Stimulated activated CD8-positive, alpha-beta memory T cell treated with anti-CD3 and anti-CD28 coated beads, Interleukin-4, amount 100 ng/mL, for 4 hours (primary cell): ENCODE results near the gene ZBTB7A.

Experiments used
- DNase-seq, 2 donors: peaks; one replicate each; pipeline ENCODE4 v3.0.0-alpha.2; 2020; ENCODE audit warnings: low read depth in 2 of 2, low spot score in 1 of 2

Gene ZBTB7A

GRCh38 chr19:4038661-4039423 lies 27.9 kb downstream of the ZBTB7A start:
- DNase-seq, result no peak

DNA sequence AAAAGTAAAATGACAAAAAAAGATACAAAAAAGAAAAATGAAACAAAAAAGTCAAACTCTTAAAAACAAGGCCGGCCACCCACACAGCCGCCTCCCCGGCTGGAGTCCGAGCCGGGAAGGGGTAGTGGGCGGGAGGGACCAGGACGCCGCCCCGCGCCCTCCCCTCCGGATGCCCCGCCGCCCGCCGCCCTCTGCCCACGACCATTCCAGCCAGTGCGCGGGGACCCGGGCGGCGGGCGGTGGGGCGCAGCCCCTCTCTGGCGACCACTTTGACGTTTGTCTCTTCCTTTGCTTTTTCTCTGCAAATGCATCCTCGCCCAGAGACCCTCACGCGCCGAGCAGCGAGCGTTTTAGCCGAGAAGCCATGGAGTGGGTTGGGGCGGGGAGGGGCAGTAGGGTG lies 28.6 kb downstream of the ZBTB7A start:
- DNase-seq, result no peak

GRCh38 chr19:4037301-4037949 lies 29.3 kb downstream of the ZBTB7A start:
- no peak for DNase-seq

GRCh38 chr19:4036576-4037300 lies 30.0 kb downstream of the ZBTB7A start:
- no peak for DNase-seq

- DNase-seq, result no peak
Measured at GRCh38 chr19:4035582-4035981, 31.1 kb downstream of the ZBTB7A start.

DNA sequence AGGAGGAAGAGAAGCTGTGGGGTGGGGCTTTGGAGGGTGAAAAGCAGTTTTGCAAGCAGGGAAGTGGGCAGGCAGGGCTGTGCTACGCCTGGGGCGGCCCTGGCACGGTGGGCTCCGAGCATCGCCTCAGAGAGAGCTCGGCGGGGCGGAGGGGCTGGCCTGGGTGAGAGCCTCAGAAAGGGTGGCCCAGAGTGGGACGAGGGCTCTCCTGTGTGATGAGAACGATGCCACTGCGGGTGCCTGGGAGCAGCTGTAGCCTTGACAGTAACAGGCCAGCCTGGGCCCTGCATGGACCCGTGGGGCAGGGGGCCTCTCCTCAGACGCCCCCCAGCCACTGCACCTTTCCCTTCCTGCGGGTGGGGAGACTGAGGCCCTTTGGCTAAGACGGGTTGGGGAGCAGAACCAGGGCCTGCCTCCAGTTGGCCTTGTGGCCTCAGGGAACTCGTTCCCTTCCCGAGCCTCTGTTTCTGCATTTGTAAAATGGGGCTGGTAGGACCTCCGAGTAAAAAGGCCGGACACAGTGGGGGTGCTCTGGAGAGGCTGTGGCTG lies 31.6 kb downstream of the ZBTB7A start:
- no peak for DNase-seq

DNA sequence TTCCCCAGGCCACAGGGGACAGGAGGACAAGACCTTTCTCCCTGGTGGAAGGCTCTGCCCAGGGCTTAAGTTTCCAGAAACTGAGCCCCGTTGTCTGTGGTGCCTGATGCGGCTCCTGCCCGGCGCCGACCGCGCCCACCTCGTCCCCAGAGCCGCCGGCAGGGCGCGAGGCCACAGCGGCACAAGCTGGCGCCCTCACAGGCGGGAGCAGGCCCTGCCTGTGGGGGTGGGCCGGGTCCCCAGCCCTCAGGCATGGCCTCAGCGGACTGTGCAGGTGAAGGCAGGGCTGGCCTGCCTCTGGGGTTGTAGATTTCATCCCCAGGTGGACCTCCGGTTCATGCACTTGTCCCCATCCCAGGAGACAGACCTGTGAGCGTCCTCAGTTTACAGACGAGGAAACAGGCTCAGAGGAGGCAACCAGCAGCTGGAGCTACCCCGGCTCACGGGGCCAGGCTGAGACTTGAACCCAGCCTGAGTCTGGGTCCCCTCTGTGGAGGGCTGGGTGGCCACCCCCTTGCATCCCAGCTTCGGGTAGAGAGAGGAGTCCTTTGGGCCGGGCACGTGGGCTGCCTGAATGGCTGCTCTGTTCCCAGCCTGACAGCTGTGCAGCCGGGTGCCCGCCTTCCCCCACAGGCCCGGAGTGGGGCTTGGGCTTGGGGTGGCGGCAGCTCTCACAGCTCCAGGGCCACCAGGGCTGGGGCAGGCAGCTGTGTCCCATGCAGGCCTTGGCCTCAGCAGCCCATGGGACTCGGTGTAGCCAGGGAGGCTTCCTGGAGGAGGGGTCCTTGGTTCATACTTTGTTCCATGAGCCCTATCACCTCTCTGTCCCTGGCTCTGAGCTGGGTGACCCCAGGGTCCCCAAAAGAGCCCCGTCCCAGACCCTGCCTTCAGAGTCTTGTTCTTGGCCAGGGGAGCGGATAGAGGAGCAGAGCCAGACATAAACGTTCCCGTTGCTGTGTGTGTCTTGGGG lies 32.4 kb downstream of the ZBTB7A start:
- no peak for DNase-seq

- DNase-seq, result no peak
Measured at GRCh38 chr19:4033028-4033956, 33.4 kb downstream of the ZBTB7A start.

DNA sequence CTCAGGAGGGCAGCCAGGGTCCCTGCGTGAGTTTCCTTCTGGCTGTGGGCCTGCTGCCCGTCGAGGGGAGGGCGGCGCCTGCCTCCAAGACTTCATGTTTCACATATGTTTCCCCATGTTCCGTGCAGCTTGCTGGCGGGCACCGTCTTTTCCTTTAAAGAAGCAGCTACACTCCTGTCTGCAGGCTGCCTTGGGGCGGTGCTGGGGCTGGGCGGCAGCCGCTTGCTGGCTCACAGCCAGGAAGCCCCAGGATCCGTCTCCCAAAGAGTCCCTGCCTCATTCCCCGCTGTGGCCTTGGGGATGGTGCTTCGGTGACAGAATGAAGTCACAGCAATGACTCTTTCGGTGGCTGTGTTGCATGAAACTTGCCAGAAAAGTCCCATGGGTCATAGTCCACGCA lies 34.3 kb downstream of the ZBTB7A start:
- no peak for DNase-seq

GRCh38 chr19:4031420-4031819 lies 35.3 kb downstream of the ZBTB7A start:
- DNase-seq, result no peak

- no peak for DNase-seq
Measured at GRCh38 chr19:4030981-4031380, 35.7 kb downstream of the ZBTB7A start.

- no peak for DNase-seq
Measured at GRCh38 chr19:4030552-4030951, 36.1 kb downstream of the ZBTB7A start.

- DNase-seq, result no peak
Measured at GRCh38 chr19:4029247-4029614, 37.5 kb downstream of the ZBTB7A start.

DNA sequence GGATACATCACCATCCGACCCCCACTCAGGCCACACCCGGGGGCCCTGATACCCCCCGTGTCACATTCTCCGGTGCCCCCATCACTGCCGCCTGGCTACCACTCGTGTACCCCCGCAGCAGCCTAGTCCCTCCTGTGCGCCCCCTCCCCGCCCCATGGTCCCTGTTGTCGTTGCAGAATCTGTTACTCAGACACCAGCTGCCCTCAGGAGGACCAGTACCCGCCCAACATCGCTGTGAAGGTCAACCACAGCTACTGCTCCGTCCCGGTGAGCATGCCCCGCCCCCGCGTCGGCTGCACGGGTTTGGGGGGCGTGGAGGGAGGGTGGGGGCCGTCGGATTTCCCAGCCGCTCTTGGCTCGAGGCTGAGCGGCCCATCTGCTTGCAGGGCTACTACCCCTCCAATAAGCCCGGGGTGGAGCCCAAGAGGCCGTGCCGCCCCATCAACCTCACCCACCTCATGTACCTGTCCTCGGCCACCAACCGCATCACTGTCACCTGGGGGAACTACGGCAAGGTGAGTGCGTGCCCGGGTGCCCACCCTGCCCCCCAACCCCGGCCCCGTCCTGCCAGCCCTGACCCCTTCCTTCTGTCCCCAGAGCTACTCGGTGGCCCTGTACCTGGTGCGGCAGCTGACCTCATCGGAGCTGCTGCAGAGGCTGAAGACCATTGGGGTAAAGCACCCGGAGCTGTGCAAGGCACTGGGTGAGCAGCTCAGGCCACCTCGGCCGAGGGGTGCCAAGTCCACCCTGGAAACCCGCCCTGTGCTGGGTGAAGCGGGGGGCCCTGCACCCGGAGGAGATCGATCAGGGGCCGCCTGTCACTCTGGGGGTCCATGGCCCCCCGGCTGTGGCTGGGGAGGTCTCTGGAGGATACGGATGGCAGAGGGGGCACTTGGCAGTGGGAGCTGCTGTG lies 38.1 kb downstream of the ZBTB7A start:
- no peak for DNase-seq

GRCh38 chr19:4027146-4027545 lies 39.6 kb downstream of the ZBTB7A start:
- no peak for DNase-seq

DNA sequence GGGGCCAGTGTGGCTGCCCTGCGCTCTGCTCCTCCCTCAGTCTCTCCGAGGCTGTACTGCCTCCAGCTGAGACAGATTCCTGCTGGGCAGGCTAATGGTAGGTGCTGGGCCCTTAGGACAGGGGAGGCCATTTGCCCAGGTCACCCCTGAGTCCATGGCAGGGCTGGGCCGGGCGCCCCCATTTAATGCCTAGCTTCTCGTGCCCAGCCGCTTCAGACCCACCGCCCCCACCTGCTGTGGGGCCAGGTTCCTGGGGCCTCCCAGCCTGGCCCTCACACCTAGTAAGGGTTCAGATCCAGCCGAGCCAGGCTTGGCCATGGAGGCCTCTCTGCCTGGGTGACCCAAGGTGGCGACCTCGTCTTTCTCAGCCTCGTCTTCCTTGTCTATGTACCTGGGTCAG lies 41.4 kb downstream of the ZBTB7A start:
- DNase-seq, result no peak

DNA sequence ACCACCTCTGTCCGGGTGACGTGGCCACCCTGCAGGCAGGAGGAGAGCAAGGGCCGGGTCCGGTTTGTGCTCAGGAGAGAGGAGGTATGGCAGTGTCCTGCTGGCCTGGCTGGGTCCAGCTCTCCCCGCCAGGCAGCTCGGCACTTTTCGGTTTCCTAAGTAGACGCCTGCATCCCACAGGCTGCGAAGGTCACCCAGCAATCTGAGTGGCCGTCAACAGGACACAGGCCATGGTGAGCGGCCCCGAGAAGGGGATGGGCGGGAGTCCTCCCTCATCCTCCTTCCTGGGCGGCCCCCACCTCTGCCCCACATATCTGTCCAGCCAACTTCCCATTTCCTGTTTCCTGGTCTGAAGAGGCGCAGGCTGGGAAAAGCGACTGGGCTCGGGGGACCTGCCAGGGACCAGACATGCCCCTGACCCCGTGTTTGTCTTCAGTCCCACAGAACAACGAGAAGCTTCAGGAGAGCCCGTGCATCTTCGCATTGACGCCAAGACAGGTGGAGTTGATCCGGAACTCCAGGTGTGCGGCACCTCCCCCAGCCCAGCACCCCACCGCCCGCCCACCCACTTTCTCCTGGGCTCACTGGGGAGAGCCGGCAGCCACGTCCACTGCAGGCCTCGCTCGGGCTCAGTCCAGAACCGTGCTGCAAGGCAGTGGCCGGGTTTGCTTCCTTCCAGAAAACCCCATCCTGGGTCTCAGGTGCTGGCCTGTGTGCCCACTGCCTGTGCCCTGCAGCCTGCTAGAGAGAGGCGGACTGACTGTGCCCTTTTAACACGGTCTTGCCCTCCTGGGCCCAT lies 42.9 kb downstream of the ZBTB7A start:
- no peak for DNase-seq

DNA sequence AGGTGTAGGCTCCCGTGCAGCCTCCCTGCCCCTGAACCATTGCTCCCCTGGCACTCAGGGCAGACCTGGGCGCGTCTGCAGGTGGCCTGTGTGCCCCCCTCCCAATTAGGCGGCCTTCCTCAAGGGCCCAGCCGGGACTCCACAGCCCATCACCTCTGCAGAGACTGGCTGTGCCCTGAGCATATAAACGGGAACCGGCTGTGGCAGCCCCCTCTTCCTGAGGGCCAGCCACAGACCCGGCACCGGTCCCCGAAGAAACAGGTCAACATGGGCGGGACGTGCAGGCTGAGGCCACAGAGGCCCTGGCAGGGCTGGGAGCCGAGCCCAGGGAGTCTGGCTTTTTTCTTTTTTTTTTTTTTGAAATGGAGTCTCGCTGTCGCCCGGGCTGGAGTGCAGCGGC lies 47.1 kb downstream of the ZBTB7A start:
- no peak for DNase-seq
